Mesothelial cell of epicardium (in vitro differentiated cells): ENCODE results near the gene NFAM1. TPM values are rescaled to one million over a fixed set of nuclear protein-coding genes. Genes with fewer than 3 reads are reported as not detected.

Experiments used
- DNase-seq, 2 experiments: peaks; one replicate each; pipeline ENCODE4 v3.0.0; 2021; ENCODE audit warnings: low spot score in 2 of 2; ENCODE audit not compliant: unreplicated experiment in 2 of 2
- H3K27ac Mint-ChIP-seq: 2 replicates; pipeline ENCODE4 v1.8.0; 2021; ENCODE audit warnings: mixed read lengths
- H3K27me3 Mint-ChIP-seq: 2 replicates; pipeline ENCODE4 v1.8.0; 2021; ENCODE audit warnings: low read depth, mixed read lengths
- H3K36me3 Mint-ChIP-seq: 2 replicates; pipeline ENCODE4 v1.8.0; 2021; ENCODE audit warnings: mixed read lengths
- H3K4me1 Mint-ChIP-seq: 2 replicates; pipeline ENCODE4 v1.8.0; 2021; ENCODE audit warnings: mixed read lengths
- H3K4me3 Mint-ChIP-seq: 2 replicates; pipeline ENCODE4 v1.8.0; 2021; ENCODE audit warnings: mild to moderate bottlenecking, moderate library complexity, mixed read lengths
- H3K9me3 Mint-ChIP-seq: 2 replicates; pipeline ENCODE4 v1.8.0; 2021; ENCODE audit warnings: mixed read lengths
- total RNA-seq: library from RNA; stranded (reverse); gene quantifications from 3 replicates; pipeline ENCODE4 v1.2.1, GENCODE V29; 2021
- TF ChIP-seq, protein P1 (sequence below): fragments of 200-600 bp; sonication (generic); IDR thresholded peaks from one replicate; pipeline ENCODE4 v1.5.0; 2021; ENCODE audit warnings: antibody characterized with exemption; ENCODE audit not compliant: unreplicated experiment

Gene NFAM1
- total RNA-seq, 1 donor from 2014 or later, result 0.34 TPM

DNA sequence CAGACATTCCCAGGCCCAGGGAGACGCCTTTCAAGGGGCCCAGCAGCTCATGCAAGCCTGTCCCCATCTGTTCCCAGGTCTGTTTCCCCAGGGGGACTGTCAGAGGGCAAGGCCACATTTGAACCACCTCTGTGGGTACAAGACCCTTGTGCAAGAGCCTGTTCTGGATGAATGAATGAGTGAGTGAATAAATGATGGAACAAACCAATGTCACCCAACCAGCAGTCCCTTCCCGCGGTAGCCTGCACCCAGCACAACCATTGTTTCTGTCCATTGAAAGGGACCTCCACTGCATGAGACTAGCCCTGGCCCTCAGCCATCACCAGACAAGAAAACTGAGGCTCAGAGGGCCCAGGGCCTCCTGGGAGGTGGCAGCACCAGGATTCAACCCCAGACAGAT, 92.1 kb downstream of the NFAM1 start:
- no peaks in the 10 kb centered on the region for H3K9me3 Mint-ChIP-seq
- peak overlapping the region; percentile 13 for H3K4me3 Mint-ChIP-seq
- H3K27me3 Mint-ChIP-seq, result peaks cover 29% of the 10 kb centered on the region
- TF ChIP-seq, protein P1, sequence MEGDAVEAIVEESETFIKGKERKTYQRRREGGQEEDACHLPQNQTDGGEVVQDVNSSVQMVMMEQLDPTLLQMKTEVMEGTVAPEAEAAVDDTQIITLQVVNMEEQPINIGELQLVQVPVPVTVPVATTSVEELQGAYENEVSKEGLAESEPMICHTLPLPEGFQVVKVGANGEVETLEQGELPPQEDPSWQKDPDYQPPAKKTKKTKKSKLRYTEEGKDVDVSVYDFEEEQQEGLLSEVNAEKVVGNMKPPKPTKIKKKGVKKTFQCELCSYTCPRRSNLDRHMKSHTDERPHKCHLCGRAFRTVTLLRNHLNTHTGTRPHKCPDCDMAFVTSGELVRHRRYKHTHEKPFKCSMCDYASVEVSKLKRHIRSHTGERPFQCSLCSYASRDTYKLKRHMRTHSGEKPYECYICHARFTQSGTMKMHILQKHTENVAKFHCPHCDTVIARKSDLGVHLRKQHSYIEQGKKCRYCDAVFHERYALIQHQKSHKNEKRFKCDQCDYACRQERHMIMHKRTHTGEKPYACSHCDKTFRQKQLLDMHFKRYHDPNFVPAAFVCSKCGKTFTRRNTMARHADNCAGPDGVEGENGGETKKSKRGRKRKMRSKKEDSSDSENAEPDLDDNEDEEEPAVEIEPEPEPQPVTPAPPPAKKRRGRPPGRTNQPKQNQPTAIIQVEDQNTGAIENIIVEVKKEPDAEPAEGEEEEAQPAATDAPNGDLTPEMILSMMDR, result no peak
- no peak for DNase-seq
- no peaks in the 10 kb centered on the region for H3K36me3 Mint-ChIP-seq
- H3K4me1 Mint-ChIP-seq, result peaks cover 27% of the 10 kb centered on the region
- H3K27ac Mint-ChIP-seq, result no peak overlapping the region

DNA sequence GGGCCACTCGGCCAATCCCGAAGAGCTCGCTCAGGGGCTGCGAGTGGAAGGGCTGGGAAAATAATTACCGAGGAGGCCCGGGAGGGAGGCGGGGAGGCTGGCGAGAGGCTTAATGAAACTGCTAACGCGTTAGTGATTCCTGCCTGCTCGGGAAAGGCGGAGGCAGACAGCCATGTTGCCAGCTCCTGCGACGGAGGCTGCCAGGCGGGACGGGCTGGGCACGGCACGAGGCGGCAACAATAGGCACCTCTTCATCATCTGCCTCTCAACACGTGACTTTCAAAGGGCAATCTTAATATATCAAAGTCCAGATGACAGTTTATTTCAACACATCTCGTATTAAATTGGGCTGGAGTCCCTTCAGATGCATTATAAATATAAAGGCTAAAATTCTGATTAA, 93.7 kb downstream of the NFAM1 start:
- Mint-ChIP-seq H3K27me3 (peaks cover 31% of the 10 kb centered on the region), H3K9me3 (no peaks in the 10 kb centered on the region), H3K36me3 (no peaks in the 10 kb centered on the region), H3K27ac (no peak overlapping the region), H3K4me3 (no peak overlapping the region), H3K4me1 (peaks cover 27% of the 10 kb centered on the region)
- no peak for DNase-seq
- TF ChIP-seq, protein P1, result no peak

DNA sequence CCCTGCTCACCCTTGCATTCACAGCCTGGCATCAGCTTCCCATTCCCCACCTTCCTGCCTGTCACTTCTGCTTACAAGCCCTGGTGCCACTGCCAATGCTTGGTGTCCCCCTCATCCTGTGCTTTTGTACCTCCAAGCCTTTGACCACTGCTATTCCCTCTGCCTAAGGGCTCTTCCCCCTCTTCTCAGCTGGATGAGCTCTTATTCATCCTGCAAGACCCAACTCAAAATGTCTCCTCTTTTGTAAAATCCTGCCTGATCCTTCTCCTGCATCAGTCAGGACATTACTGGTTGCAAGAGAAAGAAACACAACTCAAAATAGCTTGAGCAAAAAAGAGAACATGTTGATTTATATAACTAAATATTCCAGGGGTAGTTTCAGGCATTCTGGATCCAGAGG, 94.8 kb downstream of the NFAM1 start:
- H3K27ac Mint-ChIP-seq, result no peak overlapping the region
- no peaks in the 10 kb centered on the region for H3K9me3 Mint-ChIP-seq
- peaks cover 31% of the 10 kb centered on the region for H3K27me3 Mint-ChIP-seq
- TF ChIP-seq, protein P1, result no peak
- DNase-seq, result no peak
- peaks cover 21% of the 10 kb centered on the region for H3K4me1 Mint-ChIP-seq
- no peaks in the 10 kb centered on the region for H3K36me3 Mint-ChIP-seq
- H3K4me3 Mint-ChIP-seq, result no peak overlapping the region

DNA sequence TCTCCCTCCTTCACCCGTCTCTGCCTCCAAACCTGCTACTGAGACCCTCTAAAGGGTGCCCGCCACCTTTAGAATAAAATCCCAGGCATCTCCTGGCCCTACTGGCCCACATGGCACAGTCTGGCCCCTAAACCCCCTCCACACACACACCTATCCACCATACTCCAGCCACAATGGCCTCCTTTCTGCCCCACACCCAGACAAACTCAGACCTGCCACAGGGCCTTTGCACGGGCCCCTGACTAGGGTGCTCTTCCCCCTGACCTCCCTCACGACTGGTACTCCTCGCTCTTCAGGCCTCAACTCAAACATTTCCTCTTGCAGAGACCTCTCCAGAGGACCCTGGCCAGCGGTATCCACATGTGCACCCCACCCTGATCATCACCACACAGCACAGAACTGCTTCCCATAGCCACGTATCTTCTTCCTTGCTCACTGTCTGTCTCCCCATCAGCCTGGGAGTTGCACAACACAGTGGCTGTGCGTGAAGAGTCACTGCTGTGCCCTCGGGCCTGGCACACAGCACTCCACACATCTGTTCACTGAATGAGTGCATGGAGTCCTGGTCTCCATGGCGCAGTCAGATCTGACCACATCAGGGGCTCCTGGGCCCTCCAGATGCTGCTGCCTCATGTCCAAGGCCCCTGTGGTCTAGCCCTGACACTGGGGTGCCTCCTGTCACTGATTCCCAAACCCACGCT, 95.5 kb downstream of the NFAM1 start:
- DNase-seq, result no peak
- peaks cover 15% of the 10 kb centered on the region for H3K4me1 Mint-ChIP-seq
- no peaks in the 10 kb centered on the region for H3K9me3 Mint-ChIP-seq
- no peak overlapping the region for H3K27ac Mint-ChIP-seq
- TF ChIP-seq, protein P1, result no peak
- H3K4me3 Mint-ChIP-seq, result no peak overlapping the region
- H3K27me3 Mint-ChIP-seq, result peaks cover 31% of the 10 kb centered on the region
- H3K36me3 Mint-ChIP-seq, result no peaks in the 10 kb centered on the region

DNA sequence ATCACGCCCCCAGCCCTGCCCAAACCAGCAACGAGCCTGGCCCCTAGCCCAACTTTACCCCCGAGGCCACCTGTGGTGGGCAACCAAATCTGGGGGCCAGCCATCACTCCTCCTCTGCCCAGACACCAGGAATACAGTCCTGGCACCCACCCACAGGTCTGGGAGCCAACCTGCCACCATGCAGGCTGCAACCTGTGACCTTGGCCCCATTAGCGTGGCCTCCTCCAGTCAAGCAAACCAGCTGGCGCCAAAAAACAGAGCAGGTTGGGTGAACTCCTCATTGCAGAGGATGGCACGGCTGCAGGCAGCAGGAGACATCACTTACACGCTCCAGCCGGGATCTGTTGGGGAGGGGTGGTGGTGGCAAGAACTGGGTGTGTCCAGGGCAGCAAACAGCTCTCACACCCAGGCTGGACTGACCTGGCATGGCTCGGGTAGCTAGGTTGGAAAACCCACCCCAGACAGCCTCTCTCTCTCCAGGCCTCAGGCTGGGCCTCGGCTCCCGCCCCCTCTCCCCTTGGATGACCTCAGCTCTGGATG, 96.3 kb downstream of the NFAM1 start:
- Mint-ChIP-seq H3K4me1 (peaks cover 9% of the 10 kb centered on the region), H3K27ac (no peak overlapping the region), H3K36me3 (no peaks in the 10 kb centered on the region), H3K9me3 (no peaks in the 10 kb centered on the region), H3K27me3 (peaks cover 31% of the 10 kb centered on the region), H3K4me3 (no peak overlapping the region)
- DNase-seq, result no peak
- TF ChIP-seq, protein P1, result no peak
